ENCODE results near the gene DRD2.

DNA sequence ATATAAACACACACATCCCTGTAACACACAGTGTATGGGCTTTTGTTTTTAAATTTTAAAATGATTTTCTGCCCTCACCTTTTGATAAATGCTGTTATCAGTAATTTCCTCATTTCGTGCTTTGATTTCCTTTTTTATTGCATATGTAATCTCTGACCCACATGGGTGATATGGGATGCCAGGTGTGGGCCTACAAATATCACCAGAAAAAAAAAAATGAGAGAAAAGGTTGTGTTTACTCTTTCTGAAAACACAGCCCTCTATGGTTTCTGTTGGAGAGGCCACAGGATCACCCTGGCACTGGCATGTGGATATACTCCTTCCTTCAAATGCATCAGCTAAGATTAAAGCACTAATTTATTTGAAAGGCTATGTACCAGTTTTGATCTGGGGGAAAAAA is 17.0 kb downstream of the DRD2 start:
- TF ChIP-seq CTCF (conservative IDR thresholded peaks at IDR 0.05; ENCODE audit: low read length): no peak
- no peak for TF ChIP-seq EZH2phosphoT487 (IDR thresholded peaks at IDR 0.05; ENCODE audit: borderline replicate concordance, low read depth, low read length)

All from OCI-LY7 (cell line).